ENCODE results near the gene LINGO3. TPM values are rescaled to one million over a fixed set of nuclear protein-coding genes. Genes with fewer than 3 reads are reported as not detected.

LINGO3 gene
- total RNA-seq, 1 donor, result not detected

DNA sequence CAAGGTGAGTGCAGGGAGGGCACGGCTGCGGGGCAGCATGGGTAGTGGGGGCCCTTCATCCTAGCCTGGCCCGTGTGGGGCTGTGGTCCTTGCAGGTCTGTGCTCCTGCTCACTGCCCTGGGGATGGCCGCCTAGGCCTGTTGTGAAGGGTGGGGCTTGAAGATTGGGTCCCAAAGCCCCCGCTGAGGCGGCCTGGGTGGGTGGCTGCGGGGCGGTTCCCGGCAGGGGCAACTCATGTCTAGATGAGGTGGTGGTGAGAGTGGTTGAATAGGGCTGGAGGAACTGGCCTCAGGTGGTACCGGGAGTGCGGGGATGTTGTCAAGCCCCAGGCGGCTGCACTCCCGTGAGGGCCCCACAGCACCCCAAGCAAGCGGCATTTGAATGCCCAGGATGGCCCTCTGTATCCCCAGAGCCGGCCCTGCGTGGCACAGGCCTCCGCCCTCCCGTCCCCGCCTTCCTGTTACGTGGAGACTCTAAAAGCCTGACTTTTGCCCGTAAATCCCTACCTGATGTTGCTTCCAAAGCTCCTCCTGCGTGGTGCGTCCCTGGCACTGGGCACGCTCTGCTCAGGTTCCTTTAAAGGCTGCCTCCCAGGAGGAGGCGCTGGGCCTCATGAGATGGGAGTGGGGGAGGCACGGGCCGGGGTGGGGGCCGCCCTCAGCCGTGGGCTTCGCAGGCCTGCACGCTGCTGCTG is 35.5 kb upstream of the LINGO3 start:
- no peak for DNase-seq (ENCODE audit: low read depth)
- TF ChIP-seq, protein P1, sequence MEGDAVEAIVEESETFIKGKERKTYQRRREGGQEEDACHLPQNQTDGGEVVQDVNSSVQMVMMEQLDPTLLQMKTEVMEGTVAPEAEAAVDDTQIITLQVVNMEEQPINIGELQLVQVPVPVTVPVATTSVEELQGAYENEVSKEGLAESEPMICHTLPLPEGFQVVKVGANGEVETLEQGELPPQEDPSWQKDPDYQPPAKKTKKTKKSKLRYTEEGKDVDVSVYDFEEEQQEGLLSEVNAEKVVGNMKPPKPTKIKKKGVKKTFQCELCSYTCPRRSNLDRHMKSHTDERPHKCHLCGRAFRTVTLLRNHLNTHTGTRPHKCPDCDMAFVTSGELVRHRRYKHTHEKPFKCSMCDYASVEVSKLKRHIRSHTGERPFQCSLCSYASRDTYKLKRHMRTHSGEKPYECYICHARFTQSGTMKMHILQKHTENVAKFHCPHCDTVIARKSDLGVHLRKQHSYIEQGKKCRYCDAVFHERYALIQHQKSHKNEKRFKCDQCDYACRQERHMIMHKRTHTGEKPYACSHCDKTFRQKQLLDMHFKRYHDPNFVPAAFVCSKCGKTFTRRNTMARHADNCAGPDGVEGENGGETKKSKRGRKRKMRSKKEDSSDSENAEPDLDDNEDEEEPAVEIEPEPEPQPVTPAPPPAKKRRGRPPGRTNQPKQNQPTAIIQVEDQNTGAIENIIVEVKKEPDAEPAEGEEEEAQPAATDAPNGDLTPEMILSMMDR (IDR thresholded peaks at IDR 0.05; ENCODE audit: insufficient read depth, low read length), result no peak
- no peak overlapping the region for H3K4me3 ChIP-seq (ENCODE audit: low read depth, low read length)

DNA sequence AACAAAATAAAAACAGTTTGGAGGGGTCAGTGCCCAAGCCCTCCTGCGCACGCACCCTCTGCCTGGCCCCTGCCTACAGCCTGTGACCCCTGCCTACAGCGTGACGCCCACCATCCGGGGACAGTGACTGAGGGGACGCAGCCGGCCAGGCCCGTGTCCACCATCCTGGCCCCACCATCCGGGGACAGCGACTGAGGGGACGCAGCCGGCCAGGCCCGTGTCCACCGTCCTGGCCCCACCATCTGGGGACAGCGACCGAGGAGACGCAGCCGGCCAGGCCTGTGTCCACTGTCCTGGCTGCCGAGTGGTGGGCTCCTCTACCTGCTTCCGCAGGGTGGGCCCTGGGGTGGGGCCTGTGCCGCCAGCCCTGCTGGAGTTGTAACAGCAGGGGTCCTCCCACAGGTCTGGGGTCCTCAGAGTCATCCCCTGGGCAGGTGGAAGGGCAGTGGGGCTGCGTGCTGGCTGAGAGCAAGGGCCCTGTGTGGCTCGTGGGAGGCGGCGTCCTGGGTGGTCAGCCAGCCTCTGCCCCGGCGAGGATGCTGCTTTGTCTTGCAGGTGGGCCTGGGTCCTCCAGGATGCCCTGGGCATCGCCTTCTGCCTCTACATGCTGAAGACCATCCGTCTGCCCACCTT is 34.8 kb upstream of the LINGO3 start:
- TF ChIP-seq, protein P1 (IDR thresholded peaks at IDR 0.05; ENCODE audit: insufficient read depth, low read length), result no peak
- H3K4me3 ChIP-seq (ENCODE audit: low read depth, low read length), result no peak overlapping the region
- no peak for DNase-seq (ENCODE audit: low read depth)

DNA sequence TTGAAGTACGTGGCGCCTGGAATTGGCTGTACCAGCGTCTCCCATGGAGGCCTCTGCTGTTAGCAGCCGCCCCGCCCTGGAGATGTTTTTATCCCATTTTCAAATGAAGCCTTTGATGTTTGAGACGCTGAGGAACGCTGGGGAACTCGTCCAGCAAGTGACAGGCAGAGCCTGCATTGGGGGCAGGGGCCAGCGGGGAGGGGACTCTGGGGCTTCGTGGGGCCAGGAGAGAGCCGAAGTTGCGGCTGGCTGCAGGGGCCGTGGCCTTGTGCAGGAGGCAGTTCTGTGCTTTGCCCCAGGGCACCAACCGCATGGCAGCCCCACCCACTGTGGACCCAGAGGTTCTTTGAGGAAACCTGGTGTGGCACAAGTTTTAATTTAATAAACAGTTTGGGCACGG is 34.0 kb upstream of the LINGO3 start:
- TF ChIP-seq, protein P1 (IDR thresholded peaks at IDR 0.05; ENCODE audit: insufficient read depth, low read length), result no peak
- no peak for DNase-seq (ENCODE audit: low read depth)

DNA sequence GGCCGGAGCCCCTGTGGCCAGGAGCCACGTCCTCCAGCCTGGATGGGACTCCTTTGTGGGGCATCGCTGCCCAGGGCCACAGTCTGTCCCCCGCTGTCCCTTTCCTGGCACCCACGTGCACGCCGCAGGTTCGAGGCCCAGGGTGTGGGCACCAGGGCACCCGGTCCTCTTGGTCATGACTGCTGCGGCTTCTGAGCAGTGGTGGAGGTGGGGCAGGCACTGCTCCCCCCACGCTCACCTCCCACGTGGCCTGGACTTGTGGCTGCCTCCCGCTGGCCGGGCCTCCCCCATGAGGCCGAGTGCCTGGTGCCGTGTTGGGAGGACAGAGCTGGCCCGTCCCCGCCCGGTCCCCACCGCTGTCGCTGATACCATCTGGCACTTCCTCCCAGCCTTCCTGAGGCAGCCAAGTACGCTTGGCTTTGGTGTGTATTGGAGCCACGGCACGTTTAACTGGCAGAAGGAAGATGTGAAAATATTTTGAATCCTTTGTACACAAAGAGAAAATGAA is 33.3 kb upstream of the LINGO3 start:
- TF ChIP-seq, protein P1 (IDR thresholded peaks at IDR 0.05; ENCODE audit: insufficient read depth, low read length), result no peak
- no peak for DNase-seq (ENCODE audit: low read depth)
- no peak overlapping the region for H3K4me3 ChIP-seq (ENCODE audit: low read depth, low read length)

More for the DNA sequence above, 34.0 kb upstream of the LINGO3 start:
- no peak overlapping the region for H3K4me3 ChIP-seq (ENCODE audit: low read depth, low read length)

DNA sequence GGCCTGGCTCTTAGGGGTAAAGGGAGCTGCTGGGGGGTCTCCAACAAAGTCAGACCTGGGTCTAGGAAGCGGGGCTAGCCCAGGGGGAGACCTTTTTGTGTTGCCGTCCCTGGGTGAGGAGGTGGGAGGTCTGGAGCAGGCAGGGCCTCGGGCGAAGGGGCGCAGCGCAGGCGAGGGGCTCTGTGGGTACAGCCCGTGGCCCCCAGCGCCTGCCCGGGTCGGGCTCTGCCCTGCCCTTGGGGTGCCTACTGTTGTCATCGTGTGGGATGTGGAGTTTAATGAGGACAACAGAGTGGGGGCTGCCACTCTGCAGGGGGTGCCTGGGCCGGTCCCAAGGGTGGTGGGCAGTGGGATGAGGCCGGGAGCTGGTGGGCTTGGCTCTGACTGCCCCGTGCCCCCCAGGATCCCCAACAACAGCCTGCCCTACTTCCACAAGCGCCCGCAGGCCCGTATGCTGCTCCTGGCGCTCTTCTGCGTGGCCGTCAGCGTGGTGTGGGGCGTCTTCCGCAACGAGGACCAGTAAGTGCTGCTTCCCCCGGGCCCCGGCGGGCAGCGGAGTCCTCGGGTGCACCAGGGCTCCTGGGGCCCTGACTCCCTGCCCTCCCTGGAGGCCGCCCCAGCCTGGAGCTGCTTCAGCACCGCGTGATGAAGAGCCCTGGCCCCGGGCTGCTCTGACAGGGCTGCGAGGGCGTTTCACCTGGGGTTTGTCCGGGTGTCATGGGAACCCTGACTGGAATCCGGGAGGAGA is 32.7 kb upstream of the LINGO3 start:
- no peak for DNase-seq (ENCODE audit: low read depth)
- H3K4me3 ChIP-seq (ENCODE audit: low read depth, low read length), result no peak overlapping the region
- TF ChIP-seq, protein P1 (IDR thresholded peaks at IDR 0.05; ENCODE audit: insufficient read depth, low read length), result no peak

DNA sequence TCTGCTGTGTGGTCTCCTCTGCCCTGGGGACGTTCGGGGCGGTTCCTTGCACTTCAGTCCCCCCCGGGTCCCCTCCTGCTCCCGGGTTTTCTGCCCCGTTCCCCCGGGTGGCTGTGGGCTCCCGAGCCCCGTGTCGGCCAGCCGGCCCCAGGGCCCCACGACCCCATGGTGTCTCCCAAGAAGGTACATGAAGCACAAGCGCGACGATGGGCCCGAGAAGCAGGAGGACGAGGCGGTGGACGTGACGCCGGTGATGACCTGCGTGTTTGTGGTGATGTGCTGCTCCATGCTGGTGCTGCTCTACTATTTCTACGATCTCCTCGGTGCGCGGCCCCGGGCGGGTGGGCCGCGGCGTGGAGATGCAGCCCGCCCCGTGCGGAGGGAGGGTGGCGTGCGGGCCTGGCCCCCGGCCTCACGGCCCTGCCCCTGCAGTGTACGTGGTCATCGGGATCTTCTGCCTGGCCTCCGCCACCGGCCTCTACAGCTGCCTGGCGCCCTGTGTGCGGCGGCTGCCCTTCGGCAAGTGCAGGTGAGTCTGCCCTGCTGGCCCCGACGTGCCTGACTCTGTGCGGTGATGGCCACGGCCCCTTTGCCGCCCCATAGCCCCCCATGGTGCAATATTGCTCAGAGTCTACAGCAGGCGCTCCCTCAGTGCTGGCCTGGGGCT is 31.8 kb upstream of the LINGO3 start:
- no peak for DNase-seq (ENCODE audit: low read depth)
- TF ChIP-seq, protein P1 (IDR thresholded peaks at IDR 0.05; ENCODE audit: insufficient read depth, low read length), result no peak
- H3K4me3 ChIP-seq (ENCODE audit: low read depth, low read length), result no peak overlapping the region
